Fibroblast of pulmonary artery (primary cell): Measurements from ENCODE around the gene SUGCT.

Source experiments
- DNase-seq: peaks from one replicate; pipeline ENCODE4 v3.0.0-alpha.2; 2010; ENCODE audit warnings: low read depth
- H3K4me3 ChIP-seq: replicated peaks from 2 replicates; pipeline ENCODE4 v1.5.1; 2011; ENCODE audit warnings: low read depth, mild to moderate bottlenecking, control low read depth, low read length, moderate library complexity
- TF ChIP-seq, protein P1 (sequence below): IDR thresholded peaks from 2 replicates; pipeline ENCODE4 v1.5.1; 2011; ENCODE audit warnings: mild to moderate bottlenecking, control low read depth, low read length, inconsistent platforms; ENCODE audit errors: missing control alignments

SUGCT gene

DNA sequence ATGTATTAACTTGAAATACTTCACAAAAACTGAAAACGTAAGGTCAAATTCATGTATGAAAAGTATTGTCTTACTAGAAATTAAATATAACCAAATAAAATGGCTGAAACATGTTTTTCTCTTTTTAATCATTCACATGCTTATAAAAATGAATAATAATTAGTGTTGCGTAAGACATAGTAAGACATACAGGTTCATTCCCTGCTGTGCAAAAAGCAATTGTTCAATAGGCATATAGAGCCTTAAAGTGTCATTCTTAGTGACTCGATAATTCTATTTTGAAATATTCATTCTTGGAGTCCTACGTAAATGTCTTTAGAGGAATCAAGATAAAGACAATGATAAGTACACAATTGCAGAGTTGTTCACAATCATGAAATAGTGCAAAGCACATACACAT, 337.1 kb downstream of the SUGCT start:
- no peak overlapping the region for H3K4me3 ChIP-seq
- no peak for DNase-seq
- TF ChIP-seq, protein P1, sequence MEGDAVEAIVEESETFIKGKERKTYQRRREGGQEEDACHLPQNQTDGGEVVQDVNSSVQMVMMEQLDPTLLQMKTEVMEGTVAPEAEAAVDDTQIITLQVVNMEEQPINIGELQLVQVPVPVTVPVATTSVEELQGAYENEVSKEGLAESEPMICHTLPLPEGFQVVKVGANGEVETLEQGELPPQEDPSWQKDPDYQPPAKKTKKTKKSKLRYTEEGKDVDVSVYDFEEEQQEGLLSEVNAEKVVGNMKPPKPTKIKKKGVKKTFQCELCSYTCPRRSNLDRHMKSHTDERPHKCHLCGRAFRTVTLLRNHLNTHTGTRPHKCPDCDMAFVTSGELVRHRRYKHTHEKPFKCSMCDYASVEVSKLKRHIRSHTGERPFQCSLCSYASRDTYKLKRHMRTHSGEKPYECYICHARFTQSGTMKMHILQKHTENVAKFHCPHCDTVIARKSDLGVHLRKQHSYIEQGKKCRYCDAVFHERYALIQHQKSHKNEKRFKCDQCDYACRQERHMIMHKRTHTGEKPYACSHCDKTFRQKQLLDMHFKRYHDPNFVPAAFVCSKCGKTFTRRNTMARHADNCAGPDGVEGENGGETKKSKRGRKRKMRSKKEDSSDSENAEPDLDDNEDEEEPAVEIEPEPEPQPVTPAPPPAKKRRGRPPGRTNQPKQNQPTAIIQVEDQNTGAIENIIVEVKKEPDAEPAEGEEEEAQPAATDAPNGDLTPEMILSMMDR, result no peak

DNA sequence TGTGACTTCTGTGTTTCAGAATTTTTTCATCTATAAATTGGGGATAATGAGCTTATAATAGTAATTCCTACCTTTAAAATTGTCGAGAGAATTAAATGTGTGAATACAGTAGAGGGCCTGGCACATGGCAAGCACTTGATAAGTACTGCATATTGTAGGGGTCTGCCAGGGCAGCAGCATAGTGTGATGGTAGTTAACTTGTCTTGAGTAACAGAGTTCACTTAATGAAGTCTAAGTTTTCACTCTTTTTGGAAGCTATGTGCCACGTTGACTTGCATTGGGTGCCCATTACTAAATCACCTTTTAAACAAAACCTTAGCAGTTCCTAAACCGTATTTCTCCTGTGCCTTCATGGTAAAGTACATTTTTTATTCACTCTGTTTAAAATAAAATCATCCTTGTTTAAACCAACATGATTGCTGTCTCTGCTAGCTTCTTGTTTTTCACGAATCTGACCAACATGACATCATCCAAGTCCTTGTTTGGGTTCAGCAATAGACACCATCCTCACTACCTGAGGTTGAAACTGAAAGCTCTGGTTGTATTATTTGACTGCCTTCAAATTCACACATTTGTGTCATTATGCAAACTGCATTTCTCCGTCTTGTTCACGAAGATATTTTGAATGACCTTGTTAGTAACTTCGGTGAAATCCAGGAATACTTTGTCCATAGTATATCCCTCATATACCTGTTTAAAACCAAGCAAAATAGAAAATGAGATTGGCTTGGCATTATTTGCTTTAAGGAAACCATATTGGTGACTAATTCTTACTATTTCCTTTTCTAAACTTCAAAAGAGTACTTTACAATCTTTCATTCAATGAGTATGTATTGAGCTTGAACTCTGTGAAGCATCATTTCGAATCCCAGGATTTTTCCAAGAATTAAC, 340.2 kb downstream of the SUGCT start:
- TF ChIP-seq, protein P1, result no peak
- no peak for DNase-seq
- H3K4me3 ChIP-seq, result no peak overlapping the region

DNA sequence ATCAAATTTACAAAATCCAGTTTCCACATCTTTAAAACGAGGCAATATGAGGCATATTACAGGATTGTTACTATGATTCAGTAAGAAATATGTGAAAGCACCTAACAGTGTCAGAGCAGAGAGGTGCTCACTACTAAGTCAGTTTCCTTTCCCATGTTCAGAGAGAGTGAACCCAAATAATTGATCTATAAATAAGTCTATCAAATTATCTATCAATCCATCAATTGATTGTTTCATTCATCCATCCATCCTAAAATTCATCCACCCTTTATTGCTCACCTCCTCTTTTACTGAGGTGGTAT, 340.8 kb downstream of the SUGCT start:
- H3K4me3 ChIP-seq, result no peak overlapping the region
- DNase-seq, result no peak
- TF ChIP-seq, protein P1, result no peak

DNA sequence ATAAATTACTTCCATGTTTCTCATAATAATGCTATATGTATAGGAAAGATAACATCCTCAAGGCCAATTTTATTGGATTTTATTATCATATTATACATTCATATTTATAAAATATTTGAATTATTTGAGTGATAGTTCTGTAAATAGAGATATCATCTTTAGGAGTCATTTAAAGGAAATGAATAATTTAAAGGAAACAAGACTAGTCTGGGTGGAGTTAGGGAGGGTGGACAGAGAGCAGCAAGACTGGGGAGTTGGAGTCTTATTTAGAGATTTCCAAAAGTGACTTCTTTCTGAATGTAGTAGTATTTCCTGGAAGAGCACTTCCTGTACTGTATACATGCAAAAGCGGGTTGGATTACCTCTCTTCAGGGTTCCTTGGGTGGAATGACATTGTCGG, 342.3 kb downstream of the SUGCT start:
- no peak for DNase-seq
- H3K4me3 ChIP-seq, result no peak overlapping the region
- TF ChIP-seq, protein P1, result no peak

DNA sequence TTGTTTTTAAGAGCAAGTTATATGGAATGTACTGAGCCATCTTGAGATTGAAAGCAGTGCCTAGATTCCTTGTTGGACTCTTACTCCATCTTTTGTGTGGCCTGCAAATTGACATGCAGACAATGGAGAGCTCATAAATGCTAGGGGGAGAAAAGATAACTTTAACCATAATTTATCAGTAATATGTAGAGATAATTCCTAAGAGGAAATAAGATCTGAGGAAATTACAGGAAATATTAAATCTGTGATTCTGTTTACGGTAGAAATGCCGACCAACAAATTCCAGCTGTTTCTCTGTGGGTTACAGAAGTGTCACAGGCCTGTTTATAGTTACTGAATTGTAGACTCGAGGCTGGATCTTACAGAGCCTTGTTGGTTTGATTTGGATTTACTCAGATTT, 348.0 kb downstream of the SUGCT start:
- DNase-seq, result peak; percentile 36
- TF ChIP-seq, protein P1, result no peak
- H3K4me3 ChIP-seq, result no peak overlapping the region

DNA sequence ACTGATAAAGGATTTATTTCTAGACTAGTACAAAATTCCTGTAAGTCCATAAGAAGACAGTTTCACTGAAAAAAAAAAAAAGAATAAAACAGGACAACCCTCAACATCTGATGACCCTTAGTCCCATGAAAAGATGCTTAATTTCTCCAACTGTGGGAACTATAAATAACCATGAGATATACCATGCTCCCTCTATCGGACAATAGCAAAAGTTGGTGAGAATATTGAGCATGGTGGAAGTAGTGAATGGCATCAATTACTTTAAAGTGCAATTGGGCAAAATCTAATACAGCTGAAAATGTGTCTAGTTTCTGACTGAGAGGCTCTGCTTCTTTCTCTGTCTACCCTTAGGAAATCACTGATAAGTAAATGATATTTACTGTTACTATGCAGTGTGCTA, 348.8 kb downstream of the SUGCT start:
- no peak for DNase-seq
- no peak overlapping the region for H3K4me3 ChIP-seq
- TF ChIP-seq, protein P1, result peak; percentile 18
